ENCODE data around the gene IRGQ. TPM values are rescaled to one million over a fixed set of nuclear protein-coding genes. Genes with fewer than 3 reads are reported as not detected.
"Not testable (repeated sequence)": the region's sequence is repeated elsewhere in the genome, so short reads cannot be mapped to it uniquely, and the experiment has no call there.

The IRGQ gene
- total and polyA plus RNA-seq, 2 donors from 2014 or later = 9.5 to 24.2 TPM

GRCh38 chr19:43636121-43636683 lies 40.3 kb upstream of the IRGQ start:
- TF ChIP-seq CTCF (IDR thresholded peaks at IDR 0.05; ENCODE audit: borderline replicate concordance, extremely low read depth, insufficient read depth) = no peak
- no peak overlapping the region for H3K9ac ChIP-seq (ENCODE audit: low read length in 3 of 3)
- H3K4me3 ChIP-seq (ENCODE audit: low read length in 3 of 3) = no peak overlapping the region
- peak overlapping the region in 1 of 2 donors; percentile 17 for H3K27ac ChIP-seq (ENCODE audit: low read depth in 2 of 2, low read length in 2 of 2)
- no peaks in the 10 kb centered on the region for H3K9me3 ChIP-seq (ENCODE audit: control insufficient read depth in 2 of 3, insufficient read depth in 1 of 3, low read length in 3 of 3)
- H3K27me3 ChIP-seq (ENCODE audit: control insufficient read depth, insufficient read depth, low read length) = no peaks in the 10 kb centered on the region
- H3K4me1 ChIP-seq (ENCODE audit: control insufficient read depth in 2 of 3, insufficient read depth in 2 of 3, low read depth in 1 of 3, low read length in 3 of 3) = peaks cover 0 to 14% (median 4%) of the 10 kb centered on the region in 3 donors
- intact Hi-C loops (cut with DNase I) = no loop called here
- FAIRE-seq (no peak), DNase-seq (peak in 3 of 5 donors; percentile 26 to 66 (median 55))
- H3K36me3 ChIP-seq (ENCODE audit: control insufficient read depth in 2 of 3, insufficient read depth in 3 of 3, low read length in 3 of 3) = no peaks in the 10 kb centered on the region

GRCh38 chr19:43635561-43635940 lies 39.6 kb upstream of the IRGQ start:
- H3K9me3 ChIP-seq (ENCODE audit: control insufficient read depth in 2 of 3, insufficient read depth in 1 of 3, low read length in 3 of 3); H3K27me3 ChIP-seq (ENCODE audit: control insufficient read depth, insufficient read depth, low read length); H3K36me3 ChIP-seq (ENCODE audit: control insufficient read depth in 2 of 3, insufficient read depth in 3 of 3, low read length in 3 of 3); FAIRE-seq; intact Hi-C loops (cut with DNase I): not testable (repeated sequence)
- Histone ChIP-seq H3K4me1 (ENCODE audit: control insufficient read depth in 2 of 3, insufficient read depth in 2 of 3, low read depth in 1 of 3, low read length in 3 of 3) (peaks cover 0 to 14% (median 4%) of the 10 kb centered on the region in 3 donors), H3K9ac (ENCODE audit: low read length in 3 of 3) (peak overlapping the region in 1 of 3 donors; percentile 58), H3K27ac (ENCODE audit: low read depth in 2 of 2, low read length in 2 of 2) (peak overlapping the region; percentile 17 to 57), H3K4me3 (ENCODE audit: low read length in 3 of 3) (peak overlapping the region in 1 of 3 donors; percentile 6)
- peak in 1 of 5 donors; percentile 31 for DNase-seq

GRCh38 chr19:43634872-43635560 lies 39.1 kb upstream of the IRGQ start:
- DNase-seq (peak in 4 of 5 donors; percentile 61 to 78 (median 71)), FAIRE-seq (no peak)
- H3K9ac ChIP-seq (ENCODE audit: low read length in 3 of 3) = peak overlapping the region in 1 of 3 donors; percentile 58
- no peaks in the 10 kb centered on the region for H3K27me3 ChIP-seq (ENCODE audit: control insufficient read depth, insufficient read depth, low read length)
- intact Hi-C loops (cut with DNase I) = no loop called here
- peaks cover 0 to 8% (median 4%) of the 10 kb centered on the region in 3 donors for H3K4me1 ChIP-seq (ENCODE audit: control insufficient read depth in 2 of 3, insufficient read depth in 2 of 3, low read depth in 1 of 3, low read length in 3 of 3)
- no peaks in the 10 kb centered on the region for H3K9me3 ChIP-seq (ENCODE audit: control insufficient read depth in 2 of 3, insufficient read depth in 1 of 3, low read length in 3 of 3)
- H3K4me3 ChIP-seq (ENCODE audit: low read length in 3 of 3) = peak overlapping the region; percentile 26 to 46 (median 39)
- no peak for TF ChIP-seq CTCF (IDR thresholded peaks at IDR 0.05; ENCODE audit: borderline replicate concordance, extremely low read depth, insufficient read depth)
- H3K27ac ChIP-seq (ENCODE audit: low read depth in 2 of 2, low read length in 2 of 2) = peak overlapping the region; percentile 54 to 57
- no peaks in the 10 kb centered on the region for H3K36me3 ChIP-seq (ENCODE audit: control insufficient read depth in 2 of 3, insufficient read depth in 3 of 3, low read length in 3 of 3)

- peak overlapping the region; percentile 54 to 57 for H3K27ac ChIP-seq (ENCODE audit: low read depth in 2 of 2, low read length in 2 of 2)
- no peaks in the 10 kb centered on the region for H3K36me3 ChIP-seq (ENCODE audit: control insufficient read depth in 2 of 3, insufficient read depth in 3 of 3, low read length in 3 of 3)
- no peak for TF ChIP-seq CTCF (IDR thresholded peaks at IDR 0.05; ENCODE audit: borderline replicate concordance, extremely low read depth, insufficient read depth)
- H3K27me3 ChIP-seq (ENCODE audit: control insufficient read depth, insufficient read depth, low read length) = no peaks in the 10 kb centered on the region
- H3K9me3 ChIP-seq (ENCODE audit: control insufficient read depth in 2 of 3, insufficient read depth in 1 of 3, low read length in 3 of 3) = no peaks in the 10 kb centered on the region
- H3K9ac ChIP-seq (ENCODE audit: low read length in 3 of 3) = peak overlapping the region in 1 of 3 donors; percentile 58
- FAIRE-seq = no peak
- DNase-seq = peak in 4 of 5 donors; percentile 38 to 68 (median 58)
- intact Hi-C loops (cut with DNase I) = no loop called here
- peaks cover 0 to 7% (median 4%) of the 10 kb centered on the region in 3 donors for H3K4me1 ChIP-seq (ENCODE audit: control insufficient read depth in 2 of 3, insufficient read depth in 2 of 3, low read depth in 1 of 3, low read length in 3 of 3)
- peak overlapping the region; percentile 26 to 46 (median 39) for H3K4me3 ChIP-seq (ENCODE audit: low read length in 3 of 3)
Measured at GRCh38 chr19:43634506-43634871, 38.6 kb upstream of the IRGQ start.

Data from kidney (tissue), 14 donors.